Measurements from ENCODE around the gene SH2D3C.

Gene SH2D3C

GRCh38 chr9:127814619-127815511, 36.4 kb upstream of the SH2D3C start:
- peaks cover 4% of the 10 kb centered on the region for H3K4me1 ChIP-seq (ENCODE audit: control insufficient read depth, insufficient read depth, low read length)
- H3K27ac ChIP-seq (ENCODE audit: low read depth, low read length) = no peak overlapping the region
- H3K9ac ChIP-seq (ENCODE audit: low read length) = no peak overlapping the region
- no peaks in the 10 kb centered on the region for H3K9me3 ChIP-seq (ENCODE audit: control insufficient read depth, insufficient read depth, low read depth, low read length)
- H3K36me3 ChIP-seq (ENCODE audit: control insufficient read depth, insufficient read depth, low read length) = peaks cover 52% of the 10 kb centered on the region
- no peaks in the 10 kb centered on the region for H3K27me3 ChIP-seq (ENCODE audit: control insufficient read depth, insufficient read depth, low read length)
- H3K4me3 ChIP-seq (ENCODE audit: low read depth, low read length) = no peak overlapping the region

- H3K4me3 ChIP-seq (ENCODE audit: low read depth, low read length) = no peak overlapping the region
- peaks cover 52% of the 10 kb centered on the region for H3K36me3 ChIP-seq (ENCODE audit: control insufficient read depth, insufficient read depth, low read length)
- no peaks in the 10 kb centered on the region for H3K27me3 ChIP-seq (ENCODE audit: control insufficient read depth, insufficient read depth, low read length)
- H3K9me3 ChIP-seq (ENCODE audit: control insufficient read depth, insufficient read depth, low read depth, low read length) = no peaks in the 10 kb centered on the region
- H3K9ac ChIP-seq (ENCODE audit: low read length) = no peak overlapping the region
- peaks cover 9% of the 10 kb centered on the region for H3K4me1 ChIP-seq (ENCODE audit: control insufficient read depth, insufficient read depth, low read length)
- no peak overlapping the region for H3K27ac ChIP-seq (ENCODE audit: low read depth, low read length)
Measured at GRCh38 chr9:127813686-127814226, 35.3 kb upstream of the SH2D3C start.

DNA sequence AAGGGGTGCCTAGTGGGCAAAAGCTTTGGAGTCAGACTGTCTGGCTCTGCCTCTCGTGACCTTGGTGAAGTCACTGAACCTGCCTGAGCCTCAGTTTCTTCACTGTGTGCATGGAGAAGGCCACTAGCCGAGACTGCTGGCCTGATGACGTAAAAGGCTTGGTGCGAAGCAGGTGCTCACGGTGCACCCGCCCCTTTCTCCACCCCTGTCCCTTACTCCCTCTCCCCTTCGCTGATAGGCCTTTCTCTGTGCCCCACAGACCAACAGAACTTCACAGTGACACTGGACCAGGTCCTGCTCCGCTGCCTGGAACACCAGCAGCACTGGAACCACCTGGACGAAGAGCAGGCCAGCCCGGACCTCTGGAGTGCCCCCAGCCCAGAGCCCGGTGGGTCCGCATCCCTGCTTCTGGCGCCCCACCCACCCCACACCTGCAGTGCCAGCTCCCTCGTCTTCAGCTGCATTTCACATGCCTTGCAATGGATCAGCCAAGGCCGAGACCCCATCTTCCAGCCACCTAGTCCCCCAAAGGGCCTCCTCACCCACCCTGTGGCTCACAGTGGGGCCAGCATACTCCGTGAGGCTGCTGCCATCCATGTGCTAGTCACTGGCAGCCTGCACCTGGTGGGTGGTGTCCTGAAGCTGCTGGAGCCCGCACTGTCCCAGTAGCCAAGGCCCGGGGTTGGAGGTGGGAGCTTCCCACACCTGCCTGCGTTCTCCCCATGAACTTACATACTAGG, 34.6 kb upstream of the SH2D3C start:
- H3K36me3 ChIP-seq (ENCODE audit: control insufficient read depth, insufficient read depth, low read length) = peaks cover 53% of the 10 kb centered on the region
- no peaks in the 10 kb centered on the region for H3K27me3 ChIP-seq (ENCODE audit: control insufficient read depth, insufficient read depth, low read length)
- no peaks in the 10 kb centered on the region for H3K9me3 ChIP-seq (ENCODE audit: control insufficient read depth, insufficient read depth, low read depth, low read length)
- H3K4me3 ChIP-seq (ENCODE audit: low read depth, low read length) = no peak overlapping the region
- no peak overlapping the region for H3K9ac ChIP-seq (ENCODE audit: low read length)
- H3K4me1 ChIP-seq (ENCODE audit: control insufficient read depth, insufficient read depth, low read length) = peaks cover 9% of the 10 kb centered on the region
- H3K27ac ChIP-seq (ENCODE audit: low read depth, low read length) = no peak overlapping the region

DNA sequence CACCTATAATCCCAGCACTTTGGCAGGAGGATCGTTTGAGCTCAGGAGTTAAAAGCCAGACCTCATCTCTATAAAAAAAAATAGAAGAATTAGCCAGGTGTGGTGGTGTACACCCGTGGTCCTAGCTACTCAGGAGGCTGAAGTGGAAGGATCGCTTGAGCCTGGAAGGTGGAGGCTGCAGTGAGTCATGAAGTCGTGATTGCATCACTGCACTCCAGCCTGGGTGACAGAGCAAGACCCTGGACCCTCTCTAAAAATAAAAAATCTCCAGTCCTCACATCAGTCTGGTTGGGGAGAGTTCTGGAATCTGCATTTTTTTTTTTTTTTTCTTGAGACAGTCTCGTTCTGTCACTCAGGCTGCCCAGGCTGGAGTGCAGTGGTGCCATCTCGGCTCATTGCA, 33.5 kb upstream of the SH2D3C start:
- Histone ChIP-seq H3K9ac (ENCODE audit: low read length) (no peak overlapping the region), H3K36me3 (ENCODE audit: control insufficient read depth, insufficient read depth, low read length) (peaks cover 64% of the 10 kb centered on the region), H3K27ac (ENCODE audit: low read depth, low read length) (no peak overlapping the region), H3K27me3 (ENCODE audit: control insufficient read depth, insufficient read depth, low read length) (no peaks in the 10 kb centered on the region), H3K4me1 (ENCODE audit: control insufficient read depth, insufficient read depth, low read length) (peaks cover 9% of the 10 kb centered on the region), H3K9me3 (ENCODE audit: control insufficient read depth, insufficient read depth, low read depth, low read length) (no peaks in the 10 kb centered on the region), H3K4me3 (ENCODE audit: low read depth, low read length) (no peak overlapping the region)

DNA sequence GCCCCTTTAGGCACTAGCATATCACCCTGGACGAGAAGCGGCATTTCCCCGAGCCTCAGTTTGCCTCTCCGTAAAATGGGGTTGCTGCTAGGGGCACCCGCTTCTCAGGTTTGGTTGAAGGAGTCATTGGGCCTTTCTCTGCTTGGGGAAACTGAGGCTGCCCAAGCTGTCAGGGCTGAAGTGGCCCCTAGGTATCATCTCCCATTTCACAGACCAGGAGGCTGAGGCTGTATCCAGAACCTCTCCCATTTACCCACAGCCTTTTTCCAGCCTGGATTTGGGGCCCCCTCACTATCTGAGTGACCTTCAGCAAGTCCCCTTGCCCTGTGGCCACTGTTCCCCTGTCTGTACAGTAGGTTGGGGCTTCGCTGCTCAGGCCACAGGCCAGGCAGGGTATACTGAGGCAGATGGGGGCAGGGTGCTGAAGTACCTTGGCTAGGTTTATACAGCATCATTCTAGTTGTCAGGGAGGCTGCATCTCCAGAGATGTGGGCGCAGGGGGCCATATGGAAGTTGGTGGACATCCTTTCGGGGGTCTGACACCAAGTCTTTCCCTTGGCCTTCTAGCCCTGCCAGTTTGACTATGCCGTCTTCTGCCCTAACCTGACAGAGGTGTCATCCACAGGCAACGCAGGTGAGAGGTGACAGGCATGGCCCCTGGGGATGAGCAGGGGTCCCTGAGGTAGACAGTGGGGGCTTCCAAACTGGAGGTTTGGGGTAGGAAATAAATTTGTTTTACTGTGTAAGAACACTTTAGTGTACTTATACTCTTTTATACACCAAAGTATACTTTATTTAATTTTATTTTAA, 32.1 kb upstream of the SH2D3C start:
- Histone ChIP-seq H3K4me1 (ENCODE audit: control insufficient read depth, insufficient read depth, low read length) (peaks cover 9% of the 10 kb centered on the region), H3K27ac (ENCODE audit: low read depth, low read length) (no peak overlapping the region), H3K9me3 (ENCODE audit: control insufficient read depth, insufficient read depth, low read depth, low read length) (no peaks in the 10 kb centered on the region), H3K4me3 (ENCODE audit: low read depth, low read length) (0 out of 2 replicates have a peak overlapping the region, but pooled peaks have one; percentile 49), H3K27me3 (ENCODE audit: control insufficient read depth, insufficient read depth, low read length) (no peaks in the 10 kb centered on the region), H3K36me3 (ENCODE audit: control insufficient read depth, insufficient read depth, low read length) (peaks cover 70% of the 10 kb centered on the region), H3K9ac (ENCODE audit: low read length) (no peak overlapping the region)

- Histone ChIP-seq H3K9me3 (ENCODE audit: control insufficient read depth, insufficient read depth, low read depth, low read length) (no peaks in the 10 kb centered on the region), H3K9ac (ENCODE audit: low read length) (no peak overlapping the region), H3K27ac (ENCODE audit: low read depth, low read length) (no peak overlapping the region), H3K36me3 (ENCODE audit: control insufficient read depth, insufficient read depth, low read length) (peaks cover 64% of the 10 kb centered on the region), H3K4me3 (ENCODE audit: low read depth, low read length) (peak overlapping the region; percentile 55), H3K4me1 (ENCODE audit: control insufficient read depth, insufficient read depth, low read length) (peaks cover 9% of the 10 kb centered on the region), H3K27me3 (ENCODE audit: control insufficient read depth, insufficient read depth, low read length) (no peaks in the 10 kb centered on the region)
Measured at GRCh38 chr9:127809540-127810377, 31.3 kb upstream of the SH2D3C start.

DNA sequence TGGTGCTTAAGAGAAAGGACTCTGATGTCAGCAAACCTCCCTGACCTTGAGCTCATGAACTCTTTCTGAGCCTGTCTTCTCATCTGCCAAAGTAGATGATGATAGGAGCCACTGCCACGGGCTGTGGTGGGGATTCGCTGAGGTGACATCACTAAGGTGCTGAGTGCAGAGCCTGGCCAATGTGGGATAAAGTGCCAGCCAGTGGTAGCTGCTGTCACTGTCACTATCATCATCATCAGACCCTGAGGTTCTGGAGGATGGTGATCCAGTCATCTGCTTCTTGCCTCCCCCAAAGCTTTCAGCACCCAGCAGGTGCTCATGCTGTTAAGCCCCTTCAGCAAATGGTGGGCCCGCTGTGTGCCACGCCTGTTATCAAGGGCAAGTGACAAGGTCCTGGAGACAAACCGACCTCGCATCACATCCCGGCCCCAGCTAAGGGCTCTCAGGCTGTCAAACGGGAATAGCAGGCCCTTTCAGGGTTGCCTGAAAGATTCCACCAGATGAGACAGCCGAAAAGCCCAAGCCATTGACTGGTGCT, 30.6 kb upstream of the SH2D3C start:
- Histone ChIP-seq H3K9ac (ENCODE audit: low read length) (no peak overlapping the region), H3K9me3 (ENCODE audit: control insufficient read depth, insufficient read depth, low read depth, low read length) (no peaks in the 10 kb centered on the region), H3K4me3 (ENCODE audit: low read depth, low read length) (peak overlapping the region; percentile 55), H3K27ac (ENCODE audit: low read depth, low read length) (no peak overlapping the region), H3K4me1 (ENCODE audit: control insufficient read depth, insufficient read depth, low read length) (peaks cover 9% of the 10 kb centered on the region), H3K36me3 (ENCODE audit: control insufficient read depth, insufficient read depth, low read length) (peaks cover 58% of the 10 kb centered on the region), H3K27me3 (ENCODE audit: control insufficient read depth, insufficient read depth, low read length) (no peaks in the 10 kb centered on the region)

- Histone ChIP-seq H3K4me1 (ENCODE audit: control insufficient read depth, insufficient read depth, low read length) (peaks cover 15% of the 10 kb centered on the region), H3K36me3 (ENCODE audit: control insufficient read depth, insufficient read depth, low read length) (peaks cover 52% of the 10 kb centered on the region), H3K27ac (ENCODE audit: low read depth, low read length) (no peak overlapping the region), H3K27me3 (ENCODE audit: control insufficient read depth, insufficient read depth, low read length) (no peaks in the 10 kb centered on the region), H3K9ac (ENCODE audit: low read length) (no peak overlapping the region), H3K9me3 (ENCODE audit: control insufficient read depth, insufficient read depth, low read depth, low read length) (no peaks in the 10 kb centered on the region), H3K4me3 (ENCODE audit: low read depth, low read length) (no peak overlapping the region)
Measured at GRCh38 chr9:127808347-127809001, 30.0 kb upstream of the SH2D3C start.

DNA sequence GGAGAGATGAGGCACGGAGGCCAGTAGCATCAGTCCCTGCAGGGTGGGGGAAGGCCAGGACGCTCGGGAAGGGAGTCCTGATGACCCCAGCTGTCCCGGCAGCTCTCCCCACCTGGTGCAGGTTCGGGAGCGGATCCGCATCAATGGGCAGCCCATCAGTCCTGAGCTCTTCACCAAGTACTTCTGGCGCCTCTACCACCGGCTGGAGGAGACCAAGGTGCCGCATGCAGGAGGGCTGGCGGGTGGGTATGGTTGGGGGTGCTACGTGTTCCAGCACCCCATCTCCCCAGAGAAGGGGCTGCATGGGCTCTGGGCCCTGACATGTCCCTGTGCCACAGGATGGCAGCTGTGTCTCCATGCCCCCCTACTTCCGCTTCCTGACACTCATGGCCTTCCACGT, 28.4 kb upstream of the SH2D3C start:
- H3K9ac ChIP-seq (ENCODE audit: low read length) = no peak overlapping the region
- no peak overlapping the region for H3K4me3 ChIP-seq (ENCODE audit: low read depth, low read length)
- H3K4me1 ChIP-seq (ENCODE audit: control insufficient read depth, insufficient read depth, low read length) = peaks cover 21% of the 10 kb centered on the region
- H3K27ac ChIP-seq (ENCODE audit: low read depth, low read length) = no peak overlapping the region
- no peaks in the 10 kb centered on the region for H3K27me3 ChIP-seq (ENCODE audit: control insufficient read depth, insufficient read depth, low read length)
- H3K9me3 ChIP-seq (ENCODE audit: control insufficient read depth, insufficient read depth, low read depth, low read length) = no peaks in the 10 kb centered on the region
- peaks cover 37% of the 10 kb centered on the region for H3K36me3 ChIP-seq (ENCODE audit: control insufficient read depth, insufficient read depth, low read length)
